Activated T-cell treated with anti-CD3 and anti-CD28 coated beads, Interleukin-2, amount 50 U/mL, for 72 hours (primary cell): Measurements from ENCODE around the gene PHC3. TPM values are rescaled to one million over a fixed set of nuclear protein-coding genes. Genes with fewer than 3 reads are reported as not detected.
A peak's percentile ranks its signal among the peaks of the same experiment; 100 is the strongest.

Experiments
- ATAC-seq, 2 donors: fragments of 150-1000 bp; cut with Tn5 transposase; replicated peaks in 1 of 2; 2 replicates each; pipeline ENCODE4 v1.10.0; 2021; ENCODE audit warnings: moderate library complexity in 2 of 2, mild to moderate bottlenecking in 1 of 2
- DNase-seq, 2 donors: peaks; one replicate each; pipeline ENCODE4 v3.0.0; 2021 to 2022; ENCODE audit warnings: mixed read lengths in 1 of 2
- H3K27ac Mint-ChIP-seq: one replicate; pipeline ENCODE4 v1.8.0; 2022; ENCODE audit warnings: mild to moderate bottlenecking, moderate library complexity, mixed read lengths
- H3K27me3 Mint-ChIP-seq: one replicate; pipeline ENCODE4 v1.8.0; 2022; ENCODE audit warnings: low read depth, mixed read lengths
- H3K36me3 Mint-ChIP-seq, 2 donors: one replicate each; pipeline ENCODE4 v1.8.0; 2022; ENCODE audit warnings: mixed read lengths in 2 of 2, mild to moderate bottlenecking in 1 of 2; ENCODE audit not compliant: insufficient read depth in 2 of 2
- H3K4me1 Mint-ChIP-seq: one replicate; pipeline ENCODE4 v1.8.0; 2022; ENCODE audit warnings: low read depth, mixed read lengths
- H3K4me3 Mint-ChIP-seq, 2 donors: one replicate each; pipeline ENCODE4 v1.8.0; 2022; ENCODE audit warnings: mild to moderate bottlenecking in 2 of 2, mixed read lengths in 2 of 2, moderate library complexity in 2 of 2
- H3K9me3 Mint-ChIP-seq, 2 donors: one replicate each; pipeline ENCODE4 v1.8.0; 2022; ENCODE audit warnings: mixed read lengths in 2 of 2
- total RNA-seq, 2 donors: library from RNA; stranded (reverse); gene quantifications; one replicate each; pipeline ENCODE4 v1.2.3, GENCODE V29; 2022

Gene PHC3
- total RNA-seq, 2 donors from 2014 or later, result 71.1 to 71.6 TPM

- Mint-ChIP-seq H3K4me1 (peaks cover 33% of the 10 kb centered on the region), H3K36me3 (peaks cover 3 to 20% of the 10 kb centered on the region in 2 donors), H3K4me3 (no peak overlapping the region), H3K27me3 (no peaks in the 10 kb centered on the region), H3K27ac (peak overlapping the region; percentile 62), H3K9me3 (no peaks in the 10 kb centered on the region)
- DNase-seq (no peak), ATAC-seq (no peak)
These were observed 79.1 kb downstream of the PHC3 start for GRCh38 chr3:170102431-170102830.

- ATAC-seq (no peak), DNase-seq (no peak)
- H3K4me3 Mint-ChIP-seq, result no peak overlapping the region
- H3K9me3 Mint-ChIP-seq, result no peaks in the 10 kb centered on the region
- H3K4me1 Mint-ChIP-seq, result peaks cover 33% of the 10 kb centered on the region
- peak overlapping the region; percentile 65 for H3K27ac Mint-ChIP-seq
- no peaks in the 10 kb centered on the region for H3K27me3 Mint-ChIP-seq
- H3K36me3 Mint-ChIP-seq, result peaks cover 3 to 24% of the 10 kb centered on the region in 2 donors
These were observed 80.6 kb downstream of the PHC3 start for GRCh38 chr3:170100944-170101343.

GRCh38 chr3:170098753-170099152, 82.8 kb downstream of the PHC3 start:
- H3K9me3 Mint-ChIP-seq, result no peaks in the 10 kb centered on the region
- peaks cover 33% of the 10 kb centered on the region for H3K4me1 Mint-ChIP-seq
- DNase-seq, result no peak
- peak; percentile 36 to 75 for ATAC-seq
- H3K27me3 Mint-ChIP-seq, result no peaks in the 10 kb centered on the region
- H3K27ac Mint-ChIP-seq, result peak overlapping the region; percentile 92
- H3K4me3 Mint-ChIP-seq, result peak overlapping the region; percentile 27 to 53
- H3K36me3 Mint-ChIP-seq, result peaks cover 8 to 42% of the 10 kb centered on the region in 2 donors

- DNase-seq (no peak), ATAC-seq (no peak)
- Mint-ChIP-seq H3K4me3 (no peak overlapping the region), H3K9me3 (no peaks in the 10 kb centered on the region), H3K4me1 (peaks cover 33% of the 10 kb centered on the region), H3K36me3 (peaks cover 5 to 39% of the 10 kb centered on the region in 2 donors), H3K27me3 (no peaks in the 10 kb centered on the region), H3K27ac (no peak overlapping the region)
These were observed 85.2 kb downstream of the PHC3 start for GRCh38 chr3:170096342-170096741.

- H3K9me3 Mint-ChIP-seq, result no peaks in the 10 kb centered on the region
- no peaks in the 10 kb centered on the region for H3K27me3 Mint-ChIP-seq
- H3K4me3 Mint-ChIP-seq, result no peak overlapping the region
- peaks cover 5 to 39% of the 10 kb centered on the region in 2 donors for H3K36me3 Mint-ChIP-seq
- ATAC-seq (no peak), DNase-seq (no peak)
- H3K4me1 Mint-ChIP-seq, result peaks cover 28% of the 10 kb centered on the region
- H3K27ac Mint-ChIP-seq, result peak overlapping the region; percentile 86
These were observed 85.8 kb downstream of the PHC3 start for GRCh38 chr3:170095771-170096170.

GRCh38 chr3:170092907-170093306, 88.6 kb downstream of the PHC3 start:
- peaks cover 5 to 34% of the 10 kb centered on the region in 2 donors for H3K36me3 Mint-ChIP-seq

GRCh38 chr3:170090601-170090981, 90.9 kb downstream of the PHC3 start:
- H3K27ac Mint-ChIP-seq, result peak overlapping the region; percentile 87
- DNase-seq (no peak), ATAC-seq (peak; percentile 49 to 87)
- H3K9me3 Mint-ChIP-seq, result no peaks in the 10 kb centered on the region
- no peak overlapping the region for H3K4me3 Mint-ChIP-seq
- no peaks in the 10 kb centered on the region for H3K27me3 Mint-ChIP-seq
- peaks cover 4% of the 10 kb centered on the region for H3K4me1 Mint-ChIP-seq
- peaks cover 6 to 30% of the 10 kb centered on the region in 2 donors for H3K36me3 Mint-ChIP-seq

More at GRCh38 chr3:170092907-170093306, 88.6 kb downstream of the PHC3 start:
- peak overlapping the region; percentile 50 for H3K27ac Mint-ChIP-seq
- DNase-seq (no peak), ATAC-seq (no peak)
- H3K9me3 Mint-ChIP-seq, result no peaks in the 10 kb centered on the region
- H3K4me1 Mint-ChIP-seq, result peaks cover 7% of the 10 kb centered on the region
- no peak overlapping the region for H3K4me3 Mint-ChIP-seq
- H3K27me3 Mint-ChIP-seq, result no peaks in the 10 kb centered on the region

- Mint-ChIP-seq H3K27ac (peak overlapping the region; percentile 86), H3K27me3 (no peaks in the 10 kb centered on the region), H3K4me3 (no peak overlapping the region), H3K36me3 (peaks cover 6 to 27% of the 10 kb centered on the region in 2 donors), H3K4me1 (peaks cover 4% of the 10 kb centered on the region), H3K9me3 (no peaks in the 10 kb centered on the region)
- DNase-seq (no peak), ATAC-seq (peak in 1 of 2 donors; percentile 66)
These were observed 91.5 kb downstream of the PHC3 start for GRCh38 chr3:170089862-170090600.

- H3K9me3 Mint-ChIP-seq, result no peaks in the 10 kb centered on the region
- no peaks in the 10 kb centered on the region for H3K27me3 Mint-ChIP-seq
- H3K36me3 Mint-ChIP-seq, result peaks cover 5 to 19% of the 10 kb centered on the region in 2 donors
- H3K4me3 Mint-ChIP-seq, result no peak overlapping the region
- H3K4me1 Mint-ChIP-seq, result peaks cover 4% of the 10 kb centered on the region
- ATAC-seq, result no peak
- DNase-seq, result no peak
- peak overlapping the region; percentile 33 for H3K27ac Mint-ChIP-seq
These were observed 96.1 kb downstream of the PHC3 start for GRCh38 chr3:170085396-170085795.

- peaks cover 5 to 14% of the 10 kb centered on the region in 2 donors for H3K36me3 Mint-ChIP-seq
- H3K27me3 Mint-ChIP-seq, result no peaks in the 10 kb centered on the region
- no peak overlapping the region for H3K27ac Mint-ChIP-seq
- no peak overlapping the region for H3K4me3 Mint-ChIP-seq
- H3K4me1 Mint-ChIP-seq, result no peaks in the 10 kb centered on the region
- ATAC-seq (no peak), DNase-seq (no peak)
- no peaks in the 10 kb centered on the region for H3K9me3 Mint-ChIP-seq
These were observed 98.2 kb downstream of the PHC3 start for GRCh38 chr3:170083343-170083742.

- Mint-ChIP-seq H3K36me3 (peaks cover 5 to 10% of the 10 kb centered on the region in 2 donors), H3K4me3 (no peak overlapping the region), H3K27me3 (no peaks in the 10 kb centered on the region), H3K9me3 (no peaks in the 10 kb centered on the region), H3K4me1 (peaks cover 11% of the 10 kb centered on the region), H3K27ac (no peak overlapping the region)
- no peak for DNase-seq
- ATAC-seq, result no peak
These were observed 100.3 kb downstream of the PHC3 start for GRCh38 chr3:170081079-170081741.

GRCh38 chr3:170080605-170081004, 100.9 kb downstream of the PHC3 start:
- Mint-ChIP-seq H3K36me3 (peaks cover 4 to 9% of the 10 kb centered on the region in 2 donors), H3K4me1 (peaks cover 11% of the 10 kb centered on the region), H3K4me3 (no peak overlapping the region), H3K9me3 (no peaks in the 10 kb centered on the region), H3K27me3 (no peaks in the 10 kb centered on the region), H3K27ac (peak overlapping the region; percentile 17)
- ATAC-seq, result no peak
- DNase-seq, result no peak

- Mint-ChIP-seq H3K4me1 (peaks cover 11% of the 10 kb centered on the region), H3K27me3 (no peaks in the 10 kb centered on the region), H3K9me3 (no peaks in the 10 kb centered on the region), H3K36me3 (peaks cover 3 to 6% of the 10 kb centered on the region in 2 donors), H3K27ac (no peak overlapping the region), H3K4me3 (no peak overlapping the region)
- ATAC-seq (no peak), DNase-seq (no peak)
These were observed 101.9 kb downstream of the PHC3 start for GRCh38 chr3:170079536-170080165.
